AG10803 (cell line): ENCODE results near the gene NTMT2.

Experiments
- DNase-seq: peaks from one replicate; pipeline ENCODE4 v3.0.0; 2010; ENCODE audit warnings: low read depth
- H3K4me3 ChIP-seq: 2 replicates; pipeline ENCODE4 v1.5.1; 2011; ENCODE audit warnings: mild to moderate bottlenecking, low read length, control low read depth
- TF ChIP-seq, protein P1 (sequence below): conservative IDR thresholded peaks from 2 replicates; pipeline ENCODE4 v1.5.1; 2011; ENCODE audit warnings: mild to moderate bottlenecking, low read length, control low read depth, inconsistent platforms

NTMT2 gene

DNA sequence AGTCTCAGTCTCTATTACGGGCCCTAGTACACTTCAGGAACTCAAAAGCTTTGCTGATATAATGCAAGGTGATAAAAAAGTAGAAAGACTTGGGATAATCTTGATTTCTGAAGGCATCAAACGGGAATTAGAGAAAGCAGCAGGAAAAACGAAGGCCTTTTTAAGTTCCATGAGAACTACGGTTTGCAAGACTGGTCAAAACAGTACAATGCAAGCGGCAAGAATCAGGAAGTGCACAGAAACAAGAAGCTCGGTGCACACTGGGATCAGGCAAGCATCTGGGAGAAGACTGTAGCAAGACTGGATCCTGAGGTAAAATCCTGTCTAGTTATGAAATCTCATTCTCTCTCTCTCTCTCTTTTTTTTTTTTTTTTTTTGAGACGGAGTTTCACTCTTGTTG lies 28.6 kb downstream of the NTMT2 start:
- no peak overlapping the region for H3K4me3 ChIP-seq
- TF ChIP-seq, protein P1, sequence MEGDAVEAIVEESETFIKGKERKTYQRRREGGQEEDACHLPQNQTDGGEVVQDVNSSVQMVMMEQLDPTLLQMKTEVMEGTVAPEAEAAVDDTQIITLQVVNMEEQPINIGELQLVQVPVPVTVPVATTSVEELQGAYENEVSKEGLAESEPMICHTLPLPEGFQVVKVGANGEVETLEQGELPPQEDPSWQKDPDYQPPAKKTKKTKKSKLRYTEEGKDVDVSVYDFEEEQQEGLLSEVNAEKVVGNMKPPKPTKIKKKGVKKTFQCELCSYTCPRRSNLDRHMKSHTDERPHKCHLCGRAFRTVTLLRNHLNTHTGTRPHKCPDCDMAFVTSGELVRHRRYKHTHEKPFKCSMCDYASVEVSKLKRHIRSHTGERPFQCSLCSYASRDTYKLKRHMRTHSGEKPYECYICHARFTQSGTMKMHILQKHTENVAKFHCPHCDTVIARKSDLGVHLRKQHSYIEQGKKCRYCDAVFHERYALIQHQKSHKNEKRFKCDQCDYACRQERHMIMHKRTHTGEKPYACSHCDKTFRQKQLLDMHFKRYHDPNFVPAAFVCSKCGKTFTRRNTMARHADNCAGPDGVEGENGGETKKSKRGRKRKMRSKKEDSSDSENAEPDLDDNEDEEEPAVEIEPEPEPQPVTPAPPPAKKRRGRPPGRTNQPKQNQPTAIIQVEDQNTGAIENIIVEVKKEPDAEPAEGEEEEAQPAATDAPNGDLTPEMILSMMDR, result no peak
- no peak for DNase-seq

DNA sequence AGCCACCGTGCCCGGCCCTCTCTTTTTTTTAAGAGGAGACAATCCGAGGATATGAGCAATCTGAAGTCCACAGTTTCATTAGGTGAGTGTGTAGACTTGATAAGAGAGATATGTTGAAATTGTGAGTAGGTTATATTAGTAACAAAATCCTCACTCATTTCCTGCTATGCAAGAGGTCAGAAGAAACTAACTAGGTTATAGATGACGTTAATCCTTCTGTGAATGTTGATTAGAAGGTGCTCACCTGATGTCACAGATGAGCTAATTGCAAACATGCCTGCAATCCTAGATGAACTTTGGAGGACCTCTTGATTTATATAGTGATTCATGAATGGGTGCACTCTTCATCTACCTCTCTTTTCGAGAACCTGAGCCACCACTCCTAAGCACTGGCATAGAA lies 29.3 kb downstream of the NTMT2 start:
- TF ChIP-seq, protein P1, result no peak
- H3K4me3 ChIP-seq, result no peak overlapping the region
- DNase-seq, result no peak

DNA sequence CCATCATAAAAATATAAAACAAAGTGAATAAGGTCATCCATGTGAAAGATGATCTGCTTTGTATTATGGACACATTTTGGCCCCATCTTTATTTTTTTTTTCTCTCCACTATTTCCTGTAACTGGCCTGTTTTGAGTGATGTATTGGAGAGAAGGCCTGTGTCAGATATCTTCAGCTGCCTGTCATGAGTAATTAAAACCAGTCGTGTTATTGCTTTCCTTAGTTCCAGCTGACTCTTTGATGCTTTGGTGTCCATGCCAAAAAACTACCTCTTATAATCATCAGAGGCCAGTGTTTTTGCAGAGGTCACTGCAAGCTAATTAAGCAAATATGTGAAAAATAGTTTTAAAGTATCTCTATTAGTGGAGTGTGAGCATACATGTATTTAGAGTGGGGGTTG lies 29.7 kb downstream of the NTMT2 start:
- TF ChIP-seq, protein P1, result no peak
- H3K4me3 ChIP-seq, result no peak overlapping the region
- DNase-seq, result no peak

DNA sequence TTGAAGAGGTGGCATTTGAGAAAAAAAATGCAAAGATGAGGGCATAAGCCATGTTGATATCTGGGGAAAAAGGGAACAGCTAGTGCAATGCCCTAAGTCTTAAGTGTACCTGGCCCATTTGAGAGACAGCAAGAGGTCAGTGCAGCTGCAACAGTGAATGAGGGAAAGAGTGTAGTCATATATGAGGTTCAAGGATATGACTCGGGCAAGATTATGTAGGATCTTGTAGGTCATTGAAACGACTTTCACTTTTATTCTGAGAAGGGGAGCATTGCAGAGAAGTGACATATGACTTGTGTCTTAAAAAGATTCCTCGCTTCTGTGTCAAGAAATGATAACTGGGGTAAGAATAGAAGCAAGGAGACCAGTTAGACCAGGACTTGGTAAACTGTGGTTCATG lies 31.0 kb downstream of the NTMT2 start:
- TF ChIP-seq, protein P1, result no peak
- no peak overlapping the region for H3K4me3 ChIP-seq
- no peak for DNase-seq

DNA sequence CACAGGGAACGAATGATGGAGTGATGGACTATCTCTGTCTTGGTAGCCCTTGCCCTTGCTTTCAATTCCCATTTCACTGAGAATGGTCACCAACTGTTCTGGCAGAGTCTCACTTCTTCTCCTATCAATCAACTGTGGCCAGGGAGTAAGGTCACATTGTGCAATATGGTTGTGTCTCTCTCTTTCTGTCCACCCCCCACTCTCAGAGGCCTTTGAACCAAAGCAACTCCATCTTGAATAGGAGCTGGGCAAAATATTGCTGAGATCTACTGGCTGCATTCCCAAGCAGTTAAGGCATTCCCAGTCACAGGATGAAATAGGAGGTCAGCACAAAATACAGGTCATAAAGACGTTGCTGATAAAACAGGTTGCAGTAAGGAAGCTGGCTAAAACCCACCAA lies 36.7 kb downstream of the NTMT2 start:
- TF ChIP-seq, protein P1, result no peak
- DNase-seq, result no peak
- H3K4me3 ChIP-seq, result no peak overlapping the region

DNA sequence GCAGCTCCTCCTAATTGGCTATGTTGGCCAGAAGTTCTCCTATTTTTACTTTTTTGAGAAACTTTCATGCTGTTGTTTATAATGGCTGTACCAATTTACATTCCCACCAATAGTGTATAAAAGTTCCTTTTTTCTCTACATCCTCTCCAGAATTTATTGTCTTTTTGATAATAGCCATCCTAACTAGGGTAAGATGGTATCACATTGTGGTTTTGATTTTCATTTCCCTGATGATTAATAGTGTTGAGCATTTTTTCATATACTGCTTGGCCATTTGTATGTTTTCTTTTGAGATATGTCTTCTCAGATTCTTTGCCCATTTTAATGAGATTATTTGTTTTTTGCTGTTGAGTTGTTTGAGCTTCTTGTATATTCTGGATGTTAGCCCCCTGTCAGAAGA lies 46.8 kb downstream of the NTMT2 start:
- no peak for DNase-seq
- no peak overlapping the region for H3K4me3 ChIP-seq
- TF ChIP-seq, protein P1, result no peak

DNA sequence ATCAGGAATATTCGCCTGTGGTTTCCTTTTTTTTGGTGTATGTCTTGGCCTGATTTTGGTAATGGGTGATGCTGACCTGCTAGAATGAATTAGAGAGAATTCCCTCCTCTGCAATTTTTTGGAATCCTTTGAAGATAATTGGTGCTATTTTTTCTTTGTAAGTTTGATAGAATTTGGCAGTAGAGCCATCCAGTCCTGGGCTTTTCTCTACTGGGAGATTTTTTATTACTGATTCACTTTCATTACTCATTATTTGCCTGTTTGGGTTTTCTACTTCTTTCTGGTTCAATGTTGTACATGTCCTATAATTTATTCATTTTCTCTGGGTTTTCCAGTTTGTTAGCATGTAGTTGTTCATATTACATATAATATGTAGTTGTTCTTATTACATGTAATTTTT lies 48.7 kb downstream of the NTMT2 start:
- DNase-seq, result no peak
- H3K4me3 ChIP-seq, result no peak overlapping the region

More for the DNA sequence above, 48.7 kb downstream of the NTMT2 start:
- TF ChIP-seq, protein P1, result no peak
